HCT116 (cell line): Measurements from ENCODE around the gene ATL2. TPM values are rescaled to one million over a fixed set of nuclear protein-coding genes. Genes with fewer than 3 reads are reported as not detected.

Experiments used
- ATAC-seq: fragments of 200-7000 bp; cut with Tn5 transposase; 2 replicates; pipeline ENCODE4 v1.9.1; 2020; ENCODE audit warnings: mild to moderate bottlenecking, moderate library complexity
- BruUV-seq: library from RNA; stranded (reverse); fragments of 400-500 nt; replicated peaks from 2 replicates; lab custom pipeline; 2021; lab: Mats Ljungman, UMichigan
- CTCF ChIA-PET: fragments of 300-600 bp; sonication (Branson Sonifier 250); formaldehyde crosslinking; loops from one replicate; lab custom pipeline; 2021; ENCODE audit warnings: antibody characterized with exemption; lab: Charles Lee
- POLR2A ChIA-PET: fragments of 300-600, 350-600 bp; sonication (Branson Sonifier 250); formaldehyde crosslinking; loops from one replicate; lab custom pipeline; 2021; ENCODE audit warnings: antibody characterized with exemption; lab: Charles Lee
- RAD21 ChIA-PET, 2 experiments: fragments of 300-600 bp; sonication (Branson Sonifier 250); formaldehyde crosslinking; loops; one replicate each; lab custom pipeline; 2023; ENCODE audit warnings: low total read pairs in 2 of 2; ENCODE audit not compliant: uncharacterized antibody in 2 of 2, unreplicated experiment in 2 of 2, low non-redundant PET in 1 of 2; lab: Charles Lee
- DNase-seq: peaks from one replicate; pipeline ENCODE4 v3.0.0-alpha.2; 2010; ENCODE audit warnings: low read depth, low spot score
- H2AFZ ChIP-seq: fragments of 200-600 bp; shearing (Covaris generic), sonication (generic); 2 replicates; pipeline ENCODE4 v1.6.1; 2017; ENCODE audit warnings: low read depth, mixed run types, mixed read lengths, antibody characterized with exemption, low read length; ENCODE audit not compliant: poor library complexity, severe bottlenecking
- H3K27ac ChIP-seq: 2 replicates; pipeline ENCODE4 v1.5.1; 2012; ENCODE audit warnings: low read depth, low read length
- H3K27me3 ChIP-seq: fragments of 200-600 bp; sonication (generic); 2 replicates; pipeline ENCODE4 v1.6.1; 2016; ENCODE audit warnings: mixed run types, low read length, mixed read lengths; ENCODE audit not compliant: insufficient read depth
- H3K36me3 ChIP-seq, 2 experiments: fragments of 200-500 bp in 1 of 2; fragments of 200-600 bp in 1 of 2; sonication (Bioruptor generic) in 1 of 2; sonication (generic) in 1 of 2; 2 replicates each; pipeline versions ENCODE4 v1.5.1 to v1.6.1; 2014 to 2016; ENCODE audit warnings: low read length in 2 of 2, inconsistent platforms in 1 of 2, mixed read lengths in 1 of 2, mixed run types in 1 of 2; ENCODE audit not compliant: insufficient read depth in 2 of 2, control insufficient read depth in 1 of 2
- H3K4me1 ChIP-seq, 2 experiments: fragments of 200-600 bp in 1 of 2; sonication (generic) in 1 of 2; 2 replicates each; pipeline versions ENCODE4 v1.5.1 to v1.6.1; 2012 to 2017; ENCODE audit warnings: low read length in 2 of 2, inconsistent platforms in 1 of 2, mild to moderate bottlenecking in 1 of 2, mixed read lengths in 1 of 2, mixed run types in 1 of 2, moderate library complexity in 1 of 2; ENCODE audit not compliant: insufficient read depth in 2 of 2, control insufficient read depth in 1 of 2
- H3K4me2 ChIP-seq: fragments of 200-600 bp; sonication (generic); 2 replicates; pipeline ENCODE4 v1.6.1; 2017; ENCODE audit warnings: mixed run types, low read length, mixed read lengths
- H3K4me3 ChIP-seq, 2 experiments: fragments of 200-600 bp in 1 of 2; sonication (generic) in 1 of 2; replicated peaks in 1 of 2; 2 replicates each; pipeline ENCODE4 v1.5.1; 2011 to 2016; ENCODE audit warnings: low read length in 2 of 2, control low read depth in 1 of 2, low read depth in 1 of 2, mild to moderate bottlenecking in 1 of 2, mixed read lengths in 1 of 2, mixed run types in 1 of 2
- H3K79me2 ChIP-seq: fragments of 200-600 bp; sonication (generic); 2 replicates; pipeline ENCODE4 v1.6.1; 2017; ENCODE audit warnings: mild to moderate bottlenecking, mixed run types, low read length, moderate library complexity, mixed read lengths; ENCODE audit not compliant: insufficient read depth
- H3K9ac ChIP-seq: fragments of 200-600 bp; sonication (generic); 2 replicates; pipeline ENCODE4 v1.6.1; 2016; ENCODE audit warnings: low read length, mixed read lengths
- H3K9me2 ChIP-seq: fragments of 200-600 bp; sonication (generic), shearing (Covaris generic); 2 replicates; pipeline ENCODE4 v1.6.1; 2017; ENCODE audit warnings: mixed run types, mild to moderate bottlenecking, moderate library complexity; ENCODE audit not compliant: insufficient read depth
- H3K9me3 ChIP-seq, 2 experiments: fragments of 200-500 bp in 1 of 2; fragments of 200-600 bp in 1 of 2; sonication (Bioruptor generic) in 1 of 2; sonication (generic) in 1 of 2; 2 replicates each; pipeline ENCODE4 v1.6.1; 2014 to 2017; ENCODE audit warnings: low read length in 2 of 2, mixed read lengths in 2 of 2, inconsistent platforms in 1 of 2, low read depth in 1 of 2, mild to moderate bottlenecking in 1 of 2, mixed run types in 1 of 2, moderate library complexity in 1 of 2; ENCODE audit not compliant: control insufficient read depth in 1 of 2, insufficient read depth in 1 of 2
- H4K20me1 ChIP-seq: fragments of 200-600 bp; sonication (generic), shearing (Covaris generic); 2 replicates; pipeline ENCODE4 v1.6.1; 2017; ENCODE audit warnings: mixed run types, mild to moderate bottlenecking, moderate library complexity; ENCODE audit not compliant: insufficient read depth
- EGR1 ChIP-seq: IDR thresholded peaks from 2 replicates; pipeline ENCODE4 v1.6.1; 2012; ENCODE audit warnings: low read depth
- POLR2A ChIP-seq: IDR thresholded peaks from 2 replicates; pipeline ENCODE4 v1.7.0; 2011; ENCODE audit warnings: borderline replicate concordance; ENCODE audit not compliant: insufficient read depth, insufficient read length; ENCODE audit errors: extremely low read depth
- SP1 ChIP-seq: IDR thresholded peaks from 2 replicates; pipeline ENCODE4 v1.6.1; 2012; ENCODE audit warnings: low read depth
- SRF ChIP-seq: IDR thresholded peaks from 2 replicates; pipeline ENCODE4 v1.6.1; 2012; ENCODE audit warnings: low read depth
- TCF7L2 ChIP-seq: IDR thresholded peaks from 2 replicates; pipeline ENCODE4 v1.7.0; 2011; ENCODE audit warnings: borderline replicate concordance, inconsistent platforms; ENCODE audit not compliant: insufficient read depth, insufficient read length; ENCODE audit errors: extremely low read depth
- YY1 ChIP-seq: IDR thresholded peaks from 2 replicates; pipeline ENCODE4 v1.6.1; 2011; ENCODE audit warnings: low read length, low read depth, moderate library complexity, mild to moderate bottlenecking; ENCODE audit not compliant: insufficient replicate concordance; ENCODE audit errors: extremely low read depth
- ZNF274 ChIP-seq: fragments of 200-500 bp; sonication (Bioruptor generic); IDR thresholded peaks from 2 replicates; pipeline ENCODE4 v1.6.1; 2014; ENCODE audit warnings: mild to moderate bottlenecking, low read depth, low read length, inconsistent platforms
- intact Hi-C: fragments of 100-400 bp; cut with micrococcal nuclease; formaldehyde crosslinking; loops from 2 replicates; pipeline ENCODE4 v1.10.0; 2022
- total RNA-seq: library from RNA; stranded (reverse); gene quantifications from one replicate; pipeline ENCODE4 v1.2.1, GENCODE V29; 2021; ENCODE audit not compliant: unreplicated experiment
- TF ChIP-seq, protein P1 (sequence below): IDR thresholded peaks from 2 replicates; pipeline ENCODE4 v1.6.1; 2012; ENCODE audit warnings: low read depth
- TF ChIP-seq, protein P2 (sequence below), 3 experiments: fragments of 200-600 bp in 1 of 3; sonication (generic) in 1 of 3; IDR thresholded peaks in 2 of 3; conservative IDR thresholded peaks in 1 of 3; 2 replicates each; pipeline ENCODE4 v1.5.1; 2012 to 2017; ENCODE audit warnings: low read depth in 2 of 3, low read length in 2 of 3, antibody characterized with exemption in 1 of 3, borderline replicate concordance in 1 of 3, control low read depth in 1 of 3, mild to moderate bottlenecking in 1 of 3, mixed read lengths in 1 of 3, mixed run types in 1 of 3, moderate library complexity in 1 of 3; ENCODE audit not compliant: insufficient read depth in 1 of 3
- TF ChIP-seq, protein P3 (sequence below): IDR thresholded peaks from 2 replicates; pipeline ENCODE4 v1.6.1; 2012

The ATL2 gene
- total RNA-seq, 1 experiment from 2014 or later = 80.7 TPM

DNA sequence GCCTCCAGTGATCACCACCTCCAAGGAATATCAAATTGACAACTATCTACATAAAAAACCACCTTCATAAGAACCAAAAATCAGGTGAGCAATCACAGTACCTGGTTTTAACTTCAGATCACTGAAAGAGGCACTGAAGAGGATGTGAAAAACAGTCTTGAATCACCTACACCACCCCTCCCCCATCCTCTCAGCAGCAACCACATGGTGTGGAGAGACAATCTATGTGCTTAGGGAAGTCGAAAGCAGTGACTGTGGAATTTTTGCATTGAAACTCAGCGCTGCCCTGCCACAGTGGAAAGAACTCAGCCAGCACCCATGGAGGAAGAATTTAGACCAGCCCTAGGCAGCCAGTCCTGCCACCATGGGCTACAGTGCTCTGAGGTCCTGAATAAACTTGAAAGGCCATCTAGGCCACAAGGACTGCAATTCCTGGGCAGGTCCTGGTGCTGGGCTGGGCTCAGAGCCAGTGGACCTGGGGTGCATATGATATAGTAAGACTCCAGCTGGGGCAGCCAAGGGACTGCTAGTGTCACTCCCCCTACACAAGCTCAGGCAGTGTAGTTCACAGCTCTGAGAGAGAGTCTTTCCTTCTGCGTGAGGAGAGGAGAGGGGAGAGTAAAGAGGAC is 75.6 kb downstream of the ATL2 start (continued):
- TF ChIP-seq, protein P1, sequence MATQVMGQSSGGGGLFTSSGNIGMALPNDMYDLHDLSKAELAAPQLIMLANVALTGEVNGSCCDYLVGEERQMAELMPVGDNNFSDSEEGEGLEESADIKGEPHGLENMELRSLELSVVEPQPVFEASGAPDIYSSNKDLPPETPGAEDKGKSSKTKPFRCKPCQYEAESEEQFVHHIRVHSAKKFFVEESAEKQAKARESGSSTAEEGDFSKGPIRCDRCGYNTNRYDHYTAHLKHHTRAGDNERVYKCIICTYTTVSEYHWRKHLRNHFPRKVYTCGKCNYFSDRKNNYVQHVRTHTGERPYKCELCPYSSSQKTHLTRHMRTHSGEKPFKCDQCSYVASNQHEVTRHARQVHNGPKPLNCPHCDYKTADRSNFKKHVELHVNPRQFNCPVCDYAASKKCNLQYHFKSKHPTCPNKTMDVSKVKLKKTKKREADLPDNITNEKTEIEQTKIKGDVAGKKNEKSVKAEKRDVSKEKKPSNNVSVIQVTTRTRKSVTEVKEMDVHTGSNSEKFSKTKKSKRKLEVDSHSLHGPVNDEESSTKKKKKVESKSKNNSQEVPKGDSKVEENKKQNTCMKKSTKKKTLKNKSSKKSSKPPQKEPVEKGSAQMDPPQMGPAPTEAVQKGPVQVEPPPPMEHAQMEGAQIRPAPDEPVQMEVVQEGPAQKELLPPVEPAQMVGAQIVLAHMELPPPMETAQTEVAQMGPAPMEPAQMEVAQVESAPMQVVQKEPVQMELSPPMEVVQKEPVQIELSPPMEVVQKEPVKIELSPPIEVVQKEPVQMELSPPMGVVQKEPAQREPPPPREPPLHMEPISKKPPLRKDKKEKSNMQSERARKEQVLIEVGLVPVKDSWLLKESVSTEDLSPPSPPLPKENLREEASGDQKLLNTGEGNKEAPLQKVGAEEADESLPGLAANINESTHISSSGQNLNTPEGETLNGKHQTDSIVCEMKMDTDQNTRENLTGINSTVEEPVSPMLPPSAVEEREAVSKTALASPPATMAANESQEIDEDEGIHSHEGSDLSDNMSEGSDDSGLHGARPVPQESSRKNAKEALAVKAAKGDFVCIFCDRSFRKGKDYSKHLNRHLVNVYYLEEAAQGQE = no peak

DNA sequence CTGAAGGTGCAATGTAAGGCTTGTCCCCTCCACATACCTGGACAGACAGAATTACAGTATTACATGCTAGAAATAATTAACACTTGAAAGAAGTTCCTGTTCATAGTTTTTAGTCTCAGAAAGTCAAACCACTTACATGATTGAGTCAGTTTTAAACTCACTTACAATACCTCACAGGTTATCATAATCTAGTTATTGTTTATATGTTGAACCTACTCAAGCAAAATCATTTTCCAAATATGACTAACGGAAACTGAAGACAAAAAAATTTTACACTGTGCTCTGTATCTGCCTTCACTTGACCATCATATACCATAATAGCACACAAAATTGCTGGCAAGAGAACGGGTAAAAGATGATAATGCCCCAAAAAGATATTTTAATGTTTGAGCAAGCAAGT is 78.5 kb downstream of the ATL2 start:
- intact Hi-C loops = no loop called here
- Histone ChIP-seq H3K27me3 (no peaks in the 10 kb centered on the region), H3K4me1 (no peaks in the 10 kb centered on the region), H3K9me3 (no peaks in the 10 kb centered on the region), H3K9ac (no peak overlapping the region), H2AFZ (no peak overlapping the region), H4K20me1 (no peaks in the 10 kb centered on the region)
- ChIA-PET POLR2A (no interaction called here), CTCF (no interaction called here)
- TF ChIP-seq, protein P2, sequence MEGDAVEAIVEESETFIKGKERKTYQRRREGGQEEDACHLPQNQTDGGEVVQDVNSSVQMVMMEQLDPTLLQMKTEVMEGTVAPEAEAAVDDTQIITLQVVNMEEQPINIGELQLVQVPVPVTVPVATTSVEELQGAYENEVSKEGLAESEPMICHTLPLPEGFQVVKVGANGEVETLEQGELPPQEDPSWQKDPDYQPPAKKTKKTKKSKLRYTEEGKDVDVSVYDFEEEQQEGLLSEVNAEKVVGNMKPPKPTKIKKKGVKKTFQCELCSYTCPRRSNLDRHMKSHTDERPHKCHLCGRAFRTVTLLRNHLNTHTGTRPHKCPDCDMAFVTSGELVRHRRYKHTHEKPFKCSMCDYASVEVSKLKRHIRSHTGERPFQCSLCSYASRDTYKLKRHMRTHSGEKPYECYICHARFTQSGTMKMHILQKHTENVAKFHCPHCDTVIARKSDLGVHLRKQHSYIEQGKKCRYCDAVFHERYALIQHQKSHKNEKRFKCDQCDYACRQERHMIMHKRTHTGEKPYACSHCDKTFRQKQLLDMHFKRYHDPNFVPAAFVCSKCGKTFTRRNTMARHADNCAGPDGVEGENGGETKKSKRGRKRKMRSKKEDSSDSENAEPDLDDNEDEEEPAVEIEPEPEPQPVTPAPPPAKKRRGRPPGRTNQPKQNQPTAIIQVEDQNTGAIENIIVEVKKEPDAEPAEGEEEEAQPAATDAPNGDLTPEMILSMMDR (IDR thresholded peaks at IDR 0.05 in 2 of 3, conservative IDR thresholded peaks at IDR 0.05 in 1 of 3; ENCODE audit: borderline replicate concordance in 1 of 3, insufficient read depth in 1 of 3, low read depth in 2 of 3, low read length in 2 of 3) = no peak
- TF ChIP-seq SRF (no peak), POLR2A (no peak), TCF7L2 (no peak), YY1 (no peak), ZNF274 (no peak), EGR1 (no peak), SP1 (no peak)
- TF ChIP-seq, protein P1 = no peak
- TF ChIP-seq, protein P3, sequence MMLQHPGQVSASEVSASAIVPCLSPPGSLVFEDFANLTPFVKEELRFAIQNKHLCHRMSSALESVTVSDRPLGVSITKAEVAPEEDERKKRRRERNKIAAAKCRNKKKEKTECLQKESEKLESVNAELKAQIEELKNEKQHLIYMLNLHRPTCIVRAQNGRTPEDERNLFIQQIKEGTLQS = no peak
- TF ChIP-seq, all 23 proteins: peak for 0
- Histone ChIP-seq H3K36me3 (peaks cover 31 to 34% of the 10 kb centered on the region in 2 experiments), H3K79me2 (peaks cover 26% of the 10 kb centered on the region), H3K4me3 (no peak overlapping the region), H3K9me2 (no peaks in the 10 kb centered on the region), H3K4me2 (no peak overlapping the region), H3K27ac (no peak overlapping the region)
- no TSS peak for BruUV-seq
- DNase-seq (no peak), ATAC-seq (no peak)
- RAD21 ChIA-PET = no interaction called here
